Fibroblast of pulmonary artery (primary cell): Measurements from ENCODE around the gene CARD10.
"Not testable (repeated sequence)": the region's sequence is repeated elsewhere in the genome, so short reads cannot be mapped to it uniquely, and the experiment has no call there.

ENCODE experiments used
- DNase-seq: peaks from one replicate; pipeline ENCODE4 v3.0.0-alpha.2; 2010; ENCODE audit warnings: low read depth
- H3K4me3 ChIP-seq: replicated peaks from 2 replicates; pipeline ENCODE4 v1.5.1; 2011; ENCODE audit warnings: low read depth, mild to moderate bottlenecking, control low read depth, low read length, moderate library complexity
- TF ChIP-seq, protein P1 (sequence below): IDR thresholded peaks from 2 replicates; pipeline ENCODE4 v1.5.1; 2011; ENCODE audit warnings: mild to moderate bottlenecking, control low read depth, low read length, inconsistent platforms; ENCODE audit errors: missing control alignments

The CARD10 gene

GRCh38 chr22:37555029-37555428 is 35.8 kb upstream of the CARD10 start:
- TF ChIP-seq, protein P1, sequence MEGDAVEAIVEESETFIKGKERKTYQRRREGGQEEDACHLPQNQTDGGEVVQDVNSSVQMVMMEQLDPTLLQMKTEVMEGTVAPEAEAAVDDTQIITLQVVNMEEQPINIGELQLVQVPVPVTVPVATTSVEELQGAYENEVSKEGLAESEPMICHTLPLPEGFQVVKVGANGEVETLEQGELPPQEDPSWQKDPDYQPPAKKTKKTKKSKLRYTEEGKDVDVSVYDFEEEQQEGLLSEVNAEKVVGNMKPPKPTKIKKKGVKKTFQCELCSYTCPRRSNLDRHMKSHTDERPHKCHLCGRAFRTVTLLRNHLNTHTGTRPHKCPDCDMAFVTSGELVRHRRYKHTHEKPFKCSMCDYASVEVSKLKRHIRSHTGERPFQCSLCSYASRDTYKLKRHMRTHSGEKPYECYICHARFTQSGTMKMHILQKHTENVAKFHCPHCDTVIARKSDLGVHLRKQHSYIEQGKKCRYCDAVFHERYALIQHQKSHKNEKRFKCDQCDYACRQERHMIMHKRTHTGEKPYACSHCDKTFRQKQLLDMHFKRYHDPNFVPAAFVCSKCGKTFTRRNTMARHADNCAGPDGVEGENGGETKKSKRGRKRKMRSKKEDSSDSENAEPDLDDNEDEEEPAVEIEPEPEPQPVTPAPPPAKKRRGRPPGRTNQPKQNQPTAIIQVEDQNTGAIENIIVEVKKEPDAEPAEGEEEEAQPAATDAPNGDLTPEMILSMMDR = no peak
- no peak for DNase-seq
- no peak overlapping the region for H3K4me3 ChIP-seq

DNA sequence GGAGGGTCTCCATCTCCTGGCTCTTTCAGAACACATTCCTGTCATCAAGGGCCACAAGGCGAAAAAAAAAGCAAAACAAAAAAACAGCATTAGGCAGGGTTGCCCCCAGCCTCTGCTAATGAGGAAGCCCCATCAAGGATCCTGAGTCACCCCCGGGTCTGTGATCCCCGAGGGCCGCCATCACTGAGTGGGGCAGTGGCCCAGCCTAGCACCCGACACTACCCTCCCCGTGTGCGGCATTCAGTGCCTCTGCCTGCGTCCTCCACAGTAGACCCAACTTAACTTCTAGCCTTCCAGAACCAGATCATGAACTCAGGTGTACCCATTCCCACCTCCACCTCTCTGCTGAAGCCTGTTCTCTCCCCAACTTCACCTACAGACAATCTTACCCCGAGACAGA is 34.5 kb upstream of the CARD10 start:
- TF ChIP-seq, protein P1 = no peak
- H3K4me3 ChIP-seq = no peak overlapping the region
- no peak for DNase-seq

DNA sequence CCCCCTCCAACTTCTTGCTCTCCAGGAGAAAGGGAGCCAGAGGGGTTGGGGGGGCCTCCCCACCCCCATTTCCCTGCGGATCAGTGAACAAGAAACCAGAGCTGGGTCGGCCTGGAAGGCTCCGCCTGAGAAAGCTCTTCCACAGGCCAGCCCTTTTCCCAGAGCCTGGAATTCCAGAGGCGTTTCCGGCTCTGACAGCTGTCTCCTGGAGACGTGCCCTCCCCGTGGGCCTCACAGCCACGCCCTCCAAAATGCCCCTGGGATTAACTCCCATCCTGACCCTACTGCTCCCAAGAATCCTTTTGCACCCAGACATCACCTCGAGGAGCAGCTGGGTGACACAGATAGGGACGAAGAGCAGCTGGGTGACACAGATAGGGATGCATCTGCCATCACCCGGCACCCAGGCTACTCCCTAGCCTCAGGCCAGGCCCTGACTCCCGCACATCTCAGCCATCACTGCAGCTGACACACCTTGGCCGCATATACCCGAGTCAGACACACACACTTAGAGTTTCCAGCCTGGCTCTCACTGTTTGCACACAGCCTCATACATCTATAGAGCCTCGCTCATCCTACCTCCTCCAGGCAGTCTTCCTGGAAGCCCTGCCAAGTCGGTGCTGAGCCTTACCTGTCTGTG is 33.4 kb upstream of the CARD10 start:
- TF ChIP-seq, protein P1 = no peak
- no peak overlapping the region for H3K4me3 ChIP-seq
- peak; percentile 72 for DNase-seq

DNA sequence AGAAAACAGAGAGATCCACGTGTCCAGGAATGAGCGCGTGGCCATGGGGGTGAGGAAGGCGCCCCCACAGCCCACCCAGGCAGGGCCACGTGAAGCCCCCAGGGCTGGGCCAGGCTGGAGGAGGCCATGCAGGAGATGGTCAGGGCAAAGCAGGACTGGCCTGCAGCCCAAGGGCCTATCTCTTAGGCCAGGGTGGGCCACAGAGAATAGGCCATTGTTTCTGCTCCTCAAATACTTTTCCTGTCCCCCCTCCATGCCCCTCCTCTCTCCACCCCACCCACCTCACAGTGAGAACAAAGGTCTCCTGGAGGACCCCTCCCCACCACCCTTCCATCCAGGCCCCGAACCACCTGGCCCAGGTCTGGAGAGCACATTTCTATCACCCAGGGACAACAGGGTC is 32.8 kb upstream of the CARD10 start:
- H3K4me3 ChIP-seq = no peak overlapping the region
- TF ChIP-seq, protein P1 = no peak
- DNase-seq = no peak

DNA sequence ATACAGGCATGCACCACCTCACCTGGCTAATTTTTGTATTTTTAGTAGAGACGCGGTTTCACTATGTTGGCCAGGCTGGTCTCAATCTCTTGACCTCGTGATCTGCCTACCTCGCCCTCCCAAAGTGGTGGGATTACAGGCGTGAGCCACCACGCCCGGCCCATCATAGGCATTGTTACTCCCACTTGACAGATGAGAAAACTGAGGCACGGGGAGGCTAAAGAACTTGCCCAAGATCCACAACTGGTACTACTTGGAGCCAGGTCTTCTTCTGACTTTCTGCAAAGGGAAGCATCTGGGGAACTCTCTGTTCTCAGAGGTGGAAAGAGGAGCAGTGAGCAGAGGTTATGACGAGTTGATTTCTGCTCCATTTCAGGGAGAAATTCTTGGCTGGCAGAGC is 31.7 kb upstream of the CARD10 start:
- DNase-seq, H3K4me3 ChIP-seq: not testable (repeated sequence)

DNA sequence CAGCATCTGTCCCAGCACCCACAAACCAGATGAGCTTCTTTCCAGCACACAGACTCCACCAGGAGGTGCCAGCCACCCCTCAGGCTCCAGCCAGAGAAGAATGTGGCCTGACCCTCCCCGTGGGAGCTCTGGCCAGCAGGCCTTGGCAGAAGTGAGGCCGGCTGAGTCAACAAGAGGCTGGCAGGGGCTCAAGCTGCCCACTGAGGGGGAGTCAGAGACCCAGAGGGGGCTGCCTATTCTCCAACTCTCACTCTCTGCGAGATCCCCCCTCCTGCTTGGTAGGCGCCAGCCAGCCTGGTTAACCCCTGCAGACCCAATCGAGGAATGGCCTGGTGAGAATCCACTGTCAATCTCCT is 30.5 kb upstream of the CARD10 start:
- no peak overlapping the region for H3K4me3 ChIP-seq
- DNase-seq = peak; percentile 73

GRCh38 chr22:37547251-37547741 is 28.1 kb upstream of the CARD10 start:
- DNase-seq = no peak
- H3K4me3 ChIP-seq = no peak overlapping the region
- TF ChIP-seq, protein P1 = no peak

More for the DNA sequence above, 30.5 kb upstream of the CARD10 start:
- TF ChIP-seq, protein P1 = peak; percentile 49
